HG02678 (cell line): Measurements from ENCODE around the gene IMP4.
A peak's percentile ranks its signal among the peaks of the same experiment; 100 is the strongest.

Experiments used
- ATAC-seq: cut with Tn5 transposase; IDR thresholded peaks from one replicate; pipeline ENCODE4 v1.9.1; 2021; ENCODE audit warnings: mild to moderate bottlenecking, moderate library complexity; ENCODE audit not compliant: unreplicated experiment

Gene IMP4

GRCh38 chr2:130336150-130336876 is 6.4 kb upstream of the IMP4 start:
- no peak for ATAC-seq

- peak; percentile 40 for ATAC-seq
These were observed 5.6 kb upstream of the IMP4 start for GRCh38 chr2:130336877-130337734.

DNA sequence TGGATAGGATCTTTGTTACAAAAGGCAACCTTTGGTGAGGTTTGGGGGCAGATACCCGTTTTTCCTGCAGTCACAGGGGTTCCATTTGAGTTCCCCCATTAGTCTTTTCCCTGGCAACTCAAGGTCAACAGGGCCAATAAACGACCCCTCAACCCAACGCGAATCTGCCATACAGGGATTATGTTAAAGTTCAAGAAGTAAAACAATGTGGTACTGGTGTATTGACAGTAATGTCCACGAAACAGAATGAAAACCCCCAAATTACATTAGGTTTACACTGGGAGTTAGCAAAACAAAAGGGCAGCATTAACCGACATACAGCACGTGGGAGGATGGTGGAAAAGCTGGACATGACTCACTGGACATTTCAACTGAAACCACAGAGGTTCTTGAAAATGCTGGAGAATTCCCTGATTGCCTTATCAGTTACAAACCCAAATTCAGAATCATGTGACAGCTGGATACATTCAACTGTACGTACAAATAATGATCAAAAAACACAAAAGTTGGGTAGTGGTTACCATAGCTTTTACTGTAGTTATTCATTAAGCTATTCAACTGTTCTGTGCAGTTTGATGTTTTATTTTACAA is 4.9 kb upstream of the IMP4 start:
- ATAC-seq: no peak

GRCh38 chr2:130338793-130339345 is 3.8 kb upstream of the IMP4 start:
- ATAC-seq: no peak

- no peak for ATAC-seq
These were observed 2.6 kb upstream of the IMP4 start for GRCh38 chr2:130339885-130340745.

GRCh38 chr2:130341562-130342019 is 1.1 kb upstream of the IMP4 start:
- peak; percentile 0 for ATAC-seq

GRCh38 chr2:130342020-130342532 is 621 bp upstream of the IMP4 start:
- ATAC-seq: peak; percentile 73

DNA sequence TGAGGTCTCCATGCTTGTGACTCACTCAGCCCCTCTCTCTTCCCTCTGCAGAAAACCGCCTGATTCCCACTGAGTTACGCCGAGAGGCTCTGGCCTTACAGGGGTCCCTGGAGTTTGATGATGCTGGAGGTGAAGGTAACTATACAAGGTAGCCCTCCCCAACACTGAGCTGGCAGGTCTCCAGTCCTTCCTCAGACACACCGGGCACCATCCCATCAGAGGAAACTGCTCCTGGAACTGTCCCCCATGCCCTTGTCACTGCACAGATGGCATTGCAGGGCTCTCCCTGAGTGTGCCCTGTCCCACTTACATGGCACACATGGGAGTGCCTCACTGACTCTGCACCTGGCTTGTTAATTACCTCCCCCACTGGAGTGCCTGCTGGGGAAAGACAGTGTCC is 1.9 kb downstream of the IMP4 start:
- no peak for ATAC-seq

- ATAC-seq: no peak
These were observed 2.4 kb downstream of the IMP4 start for GRCh38 chr2:130345091-130345490.

- no peak for ATAC-seq
These were observed 2.9 kb downstream of the IMP4 start for GRCh38 chr2:130345611-130346010.

GRCh38 chr2:130346041-130346740 is 3.5 kb downstream of the IMP4 start:
- ATAC-seq: no peak

- no peak for ATAC-seq
These were observed 4.0 kb downstream of the IMP4 start for GRCh38 chr2:130346741-130347066.

DNA sequence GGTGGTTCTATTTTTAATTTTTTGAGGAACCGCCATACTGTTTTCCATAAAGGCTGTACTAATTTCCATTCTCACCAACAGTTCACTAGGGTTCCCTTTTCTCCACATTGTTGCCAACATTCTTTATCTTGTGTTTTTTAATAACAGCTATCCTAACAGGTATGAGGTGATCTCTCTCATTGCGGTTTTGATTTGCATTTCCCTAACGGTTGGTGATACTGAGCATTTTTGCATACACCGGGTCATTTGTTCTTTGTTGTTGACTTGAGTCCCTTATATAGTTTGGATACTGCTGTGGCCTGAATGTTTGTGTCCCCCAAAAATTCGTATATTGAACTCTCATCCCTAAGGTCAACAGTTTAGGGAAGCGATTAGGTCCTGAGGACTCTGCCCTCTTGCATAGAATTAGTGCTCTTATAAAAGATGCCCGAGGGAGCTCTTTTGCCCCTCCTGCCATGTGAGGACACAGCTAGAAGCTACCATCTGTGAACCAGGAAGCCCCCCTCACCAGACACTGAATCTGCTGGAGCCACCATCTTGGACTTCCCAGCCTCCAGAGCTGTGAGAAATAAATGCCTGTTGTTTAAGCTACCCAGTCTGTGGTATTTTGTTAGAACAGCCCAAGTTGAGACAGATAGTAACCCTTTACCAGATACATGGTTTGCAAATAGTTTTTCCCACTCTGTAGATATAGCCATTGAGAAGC is 4.7 kb downstream of the IMP4 start:
- no peak for ATAC-seq

GRCh38 chr2:130349174-130349573 is 6.5 kb downstream of the IMP4 start:
- ATAC-seq: no peak

GRCh38 chr2:130351711-130352110 is 9.0 kb downstream of the IMP4 start:
- ATAC-seq: no peak

- no peak for ATAC-seq
These were observed 9.5 kb downstream of the IMP4 start for GRCh38 chr2:130352237-130352636.

GRCh38 chr2:130353291-130354138 is 10.8 kb downstream of the IMP4 start:
- no peak for ATAC-seq

DNA sequence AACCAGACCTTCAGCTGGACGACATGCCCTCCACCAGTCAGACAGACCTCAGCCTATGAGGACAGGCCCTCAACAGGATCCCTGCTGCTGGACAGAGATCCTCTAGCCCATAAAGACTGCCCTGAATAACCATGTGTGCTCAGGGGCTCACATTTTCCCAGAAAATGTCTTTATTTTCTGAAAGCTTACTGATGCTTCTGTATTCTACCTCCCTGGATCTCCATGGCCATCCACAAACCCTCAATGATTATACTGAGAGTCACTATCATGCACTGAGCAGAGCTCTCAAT is 11.4 kb downstream of the IMP4 start:
- no peak for ATAC-seq
